ENCODE data around the gene LTF.
"Not testable (repeated sequence)": the region's sequence is repeated elsewhere in the genome, so short reads cannot be mapped to it uniquely, and the experiment has no call there.

LTF gene

GRCh38 chr3:46388847-46389246 lies 75.9 kb downstream of the LTF start:
- not testable (repeated sequence) for DNase-seq (ENCODE audit: low spot score); H3K4ac ChIP-seq (ENCODE audit: low read length); H2BK120ac ChIP-seq (ENCODE audit: low read depth, low read length); H2BK5ac ChIP-seq (ENCODE audit: low read length); H3K9me3 ChIP-seq (replicated peaks in 1 of 2; ENCODE audit: control insufficient read depth in 2 of 2, insufficient read depth in 1 of 2, low read depth in 1 of 2, low read length in 2 of 2); H2AK5ac ChIP-seq (ENCODE audit: low read depth, low read length); H3K36me3 ChIP-seq (replicated peaks in 1 of 2; ENCODE audit: control insufficient read depth in 2 of 2, insufficient read depth in 2 of 2, low read length in 2 of 2); H3K4me2 ChIP-seq (ENCODE audit: insufficient read depth, low read length, poor library complexity, severe bottlenecking); H3K14ac ChIP-seq (ENCODE audit: low read length); H2BK12ac ChIP-seq (ENCODE audit: low read length); H3K4me1 ChIP-seq (ENCODE audit: control insufficient read depth in 2 of 2, insufficient read depth in 1 of 2, low read depth in 1 of 2, low read length in 2 of 2); H3K9ac ChIP-seq (ENCODE audit: low read depth, low read length, poor library complexity); H4K8ac ChIP-seq (ENCODE audit: low read depth, low read length); H3K27ac ChIP-seq (replicated peaks; ENCODE audit: low read length); H3K4me3 ChIP-seq (ENCODE audit: low read length in 2 of 2); H2AFZ ChIP-seq (ENCODE audit: low read length); H3K18ac ChIP-seq (ENCODE audit: low read length); H3K79me1 ChIP-seq (ENCODE audit: low read depth, low read length); H4K91ac ChIP-seq (ENCODE audit: low read depth, low read length, poor library complexity); H3K23ac ChIP-seq (ENCODE audit: low read depth, low read length, poor library complexity); H3K27me3 ChIP-seq (ENCODE audit: control insufficient read depth in 3 of 3, insufficient read depth in 3 of 3, low read depth in 1 of 3, low read length in 3 of 3); H2BK15ac ChIP-seq (ENCODE audit: low read length)
- no CpG with 5 or more reads among the region's 4 CpGs for WGBS, 2 donors (ENCODE audit: extremely low coverage in 2 of 2, insufficient read length in 2 of 2, insufficient replicate concordance in 1 of 2)

- Histone ChIP-seq H3K4ac (ENCODE audit: low read length) (no peak overlapping the region), H3K18ac (ENCODE audit: low read length) (no peak overlapping the region), H3K4me2 (ENCODE audit: insufficient read depth, low read length, poor library complexity, severe bottlenecking) (no peak overlapping the region)
These were observed 78.5 kb downstream of the LTF start for GRCh38 chr3:46386205-46386604.

More at GRCh38 chr3:46386205-46386604, 78.5 kb downstream of the LTF start:
- Histone ChIP-seq H3K27me3 (ENCODE audit: control insufficient read depth in 3 of 3, insufficient read depth in 3 of 3, low read depth in 1 of 3, low read length in 3 of 3) (no peaks in the 10 kb centered on the region), H2AFZ (ENCODE audit: low read length) (no peak overlapping the region), H2BK120ac (ENCODE audit: low read depth, low read length) (no peak overlapping the region), H4K91ac (ENCODE audit: low read depth, low read length, poor library complexity) (no peak overlapping the region), H3K23ac (ENCODE audit: low read depth, low read length, poor library complexity) (no peak overlapping the region), H3K9me3 (replicated peaks in 1 of 2; ENCODE audit: control insufficient read depth in 2 of 2, insufficient read depth in 1 of 2, low read depth in 1 of 2, low read length in 2 of 2) (no peaks in the 10 kb centered on the region), H2BK5ac (ENCODE audit: low read length) (no peak overlapping the region), H3K79me1 (ENCODE audit: low read depth, low read length) (no peaks in the 10 kb centered on the region), H3K4me3 (ENCODE audit: low read length in 2 of 2) (no peak overlapping the region), H4K8ac (ENCODE audit: low read depth, low read length) (no peak overlapping the region), H3K27ac (replicated peaks; ENCODE audit: low read length) (no peak overlapping the region), H3K36me3 (replicated peaks in 1 of 2; ENCODE audit: control insufficient read depth in 2 of 2, insufficient read depth in 2 of 2, low read length in 2 of 2) (no peaks in the 10 kb centered on the region), H2BK15ac (ENCODE audit: low read length) (no peak overlapping the region), H3K4me1 (ENCODE audit: control insufficient read depth in 2 of 2, insufficient read depth in 1 of 2, low read depth in 1 of 2, low read length in 2 of 2) (no peaks in the 10 kb centered on the region), H3K9ac (ENCODE audit: low read depth, low read length, poor library complexity) (no peak overlapping the region), H2AK5ac (ENCODE audit: low read depth, low read length) (no peak overlapping the region), H2BK12ac (ENCODE audit: low read length) (no peak overlapping the region), H3K14ac (ENCODE audit: low read length) (no peak overlapping the region)
- WGBS, 2 donors (ENCODE audit: extremely low coverage in 2 of 2, insufficient read length in 2 of 2, insufficient replicate concordance in 1 of 2) = no CpG with 5 or more reads among the region's 4 CpGs
- no peak for DNase-seq (ENCODE audit: low spot score)

All from neuronal stem cell (in vitro differentiated cells).